Activated T-cell treated with anti-CD3 and anti-CD28 coated beads for 48 hours (primary cell): ENCODE measurements around the gene TRIM17.

Source experiments
- DNase-seq: peaks from one replicate; pipeline ENCODE4 v3.0.0-alpha.2; 2020; ENCODE audit warnings: low read depth

TRIM17 gene

GRCh38 chr1:228400692-228401454 lies 15.8 kb downstream of the TRIM17 start:
- no peak for DNase-seq

- DNase-seq: no peak
Observed at GRCh38 chr1:228400237-228400651, 16.4 kb downstream of the TRIM17 start.

- no peak for DNase-seq
Observed at GRCh38 chr1:228399531-228400236, 17.0 kb downstream of the TRIM17 start.

GRCh38 chr1:228398741-228399461 lies 17.8 kb downstream of the TRIM17 start:
- no peak for DNase-seq

GRCh38 chr1:228397966-228398365 lies 18.7 kb downstream of the TRIM17 start:
- no peak for DNase-seq

GRCh38 chr1:228396770-228397662 lies 19.6 kb downstream of the TRIM17 start:
- DNase-seq: no peak

- DNase-seq: no peak
Observed at GRCh38 chr1:228394571-228395394, 21.9 kb downstream of the TRIM17 start.

GRCh38 chr1:228393811-228394570 lies 22.7 kb downstream of the TRIM17 start:
- DNase-seq: no peak

- no peak for DNase-seq
Observed at GRCh38 chr1:228393268-228393701, 23.4 kb downstream of the TRIM17 start.

- no peak for DNase-seq
Observed at GRCh38 chr1:228392111-228392936, 24.3 kb downstream of the TRIM17 start.

GRCh38 chr1:228391411-228392020 lies 25.1 kb downstream of the TRIM17 start:
- no peak for DNase-seq

GRCh38 chr1:228390649-228391048 lies 26.0 kb downstream of the TRIM17 start:
- no peak for DNase-seq

GRCh38 chr1:228387321-228387720 lies 29.3 kb downstream of the TRIM17 start:
- no peak for DNase-seq

GRCh38 chr1:228385232-228385631 lies 31.4 kb downstream of the TRIM17 start:
- DNase-seq: no peak

- no peak for DNase-seq
Observed at GRCh38 chr1:228383773-228384172, 32.9 kb downstream of the TRIM17 start.

GRCh38 chr1:228381356-228381755 lies 35.3 kb downstream of the TRIM17 start:
- DNase-seq: no peak

- DNase-seq: no peak
Observed at GRCh38 chr1:228379666-228380065, 37.0 kb downstream of the TRIM17 start.

GRCh38 chr1:228378873-228379460 lies 37.7 kb downstream of the TRIM17 start:
- no peak for DNase-seq
